HepG2 (cell line): ENCODE data around the gene RPTOR. TPM values are rescaled to one million over a fixed set of nuclear protein-coding genes. Genes with fewer than 3 reads are reported as not detected.

ENCODE experiments used
- HMG20B ChIP-seq: conservative IDR thresholded peaks from 2 replicates; pipeline ENCODE4 v1.6.1; 2016; ENCODE audit warnings: missing genetic modification reagents, missing compliant biosample characterization
- KAT2B ChIP-seq: fragments of 150-350 bp; IDR thresholded peaks from 2 replicates; pipeline ENCODE4 v1.6.1; 2014; ENCODE audit warnings: low read depth, low read length, borderline replicate concordance
- NCOR1 ChIP-seq: fragments of 200-600 bp; sonication (generic); IDR thresholded peaks from 2 replicates; pipeline ENCODE4 v1.7.0; 2017; ENCODE audit warnings: antibody characterized with exemption, low read length, borderline replicate concordance
- RERE ChIP-seq: IDR thresholded peaks from 2 replicates; pipeline ENCODE4 v1.6.1; 2016; ENCODE audit warnings: low read depth, missing genetic modification reagents, missing compliant biosample characterization
- ZNF646 ChIP-seq: sonication (generic); formaldehyde crosslinking; IDR thresholded peaks from 2 replicates; pipeline ENCODE4 v1.9.0; 2021; ENCODE audit warnings: mild to moderate bottlenecking, missing genetic modification reagents
- ZNF687 ChIP-seq: sonication (generic); formaldehyde crosslinking; IDR thresholded peaks from 2 replicates; pipeline ENCODE4 v1.5.1; 2020; ENCODE audit warnings: mild to moderate bottlenecking, missing genetic modification reagents, moderate library complexity
- polyA plus RNA-seq, 8 experiments: library from polyadenylated mRNA; depleted of rRNA in 3 of 8; stranded (reverse) in 7 of 8; unstranded in 1 of 8; fragments of >200 nt; fragmentation: Illumina TruSeq in 4 of 8; extraction: Trizol in 4 of 8; gene quantifications; 2 replicates each; pipeline versions ENCODE4 v1.2.1 to v1.2.3, GENCODE V29; 2011 to 2016; ENCODE audit warnings: low read depth in 4 of 8, missing spikeins in 1 of 8, mixed read lengths in 1 of 8; ENCODE audit not compliant: insufficient read depth in 1 of 8
- total RNA-seq, 5 experiments: library from RNA; depleted of rRNA; stranded (reverse); fragments of >200 nt; fragmentation: Illumina TruSeq; extraction: Trizol; gene quantifications; 2 replicates each; pipeline ENCODE4 v1.2.3, GENCODE V29; 2016; ENCODE audit warnings: low read depth in 1 of 5

Gene RPTOR
- total and polyA plus RNA-seq, 2 of the 13 experiments (the other 11 are each of a cell fraction or from before 2014, with no cell fraction given), result 6.6 to 25.3 TPM

GRCh38 chr17:80575057-80575875, 30.6 kb downstream of the RPTOR start (continued):
- TF ChIP-seq RERE (CRISPR knock-in tag), result no peak
- no peak for TF ChIP-seq HMG20B
- TF ChIP-seq NCOR1, result no peak
- peak; percentile 72 for TF ChIP-seq ZNF687
- TF ChIP-seq ZNF646, result no peak
- no peak for TF ChIP-seq KAT2B
